GM12801 (cell line): ENCODE measurements around the gene TMEM9.

Source experiments
- TF ChIP-seq, protein P1 (sequence below): IDR thresholded peaks from one replicate; pipeline ENCODE4 v1.5.1; 2011; ENCODE audit warnings: control low read depth; ENCODE audit not compliant: insufficient read length; ENCODE audit errors: extremely low read depth

Gene TMEM9

DNA sequence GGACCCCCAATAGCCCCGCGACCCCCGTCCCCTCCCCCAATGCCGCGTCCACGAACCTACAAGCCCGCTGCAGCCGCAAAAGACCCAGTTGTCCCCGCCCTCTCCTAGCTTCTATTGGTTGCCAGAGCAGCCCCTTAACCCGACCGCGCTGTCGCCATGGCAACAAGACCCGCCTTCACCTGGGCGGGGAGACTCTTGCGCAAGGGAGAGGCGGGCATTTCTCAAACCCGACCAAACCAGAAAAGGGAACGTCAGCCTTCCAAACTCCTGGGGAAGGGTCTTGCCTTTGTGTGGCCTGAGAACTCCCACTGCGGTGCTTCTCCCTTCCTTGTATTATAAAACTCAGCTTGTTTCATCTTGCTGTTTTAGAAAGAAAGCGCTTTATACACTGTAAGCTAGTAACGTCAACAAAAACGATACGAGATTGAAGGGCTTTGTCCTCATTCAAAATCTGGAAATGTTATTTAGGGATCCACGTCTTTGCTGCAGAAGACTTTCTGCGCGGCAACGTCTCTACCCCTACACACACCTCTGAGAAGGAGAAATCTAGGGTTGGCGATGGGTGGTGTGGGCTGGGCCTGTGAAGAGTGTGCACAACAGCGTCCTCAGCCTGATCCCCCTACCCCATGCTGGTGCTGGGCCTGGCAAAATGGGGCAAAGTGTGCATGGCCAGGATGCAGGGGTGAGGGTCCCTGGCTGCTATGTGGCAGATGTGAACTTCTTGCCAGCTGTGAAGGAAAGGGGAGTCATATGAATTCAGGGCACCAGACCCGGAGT lies at the start of gene TMEM9:
Gene TMEM9, minus strand, starts transcription at position 86 of the 777 bp plus-strand sequence. CDS start 551 bp downstream, outside the sequence.
- TF ChIP-seq, protein P1, sequence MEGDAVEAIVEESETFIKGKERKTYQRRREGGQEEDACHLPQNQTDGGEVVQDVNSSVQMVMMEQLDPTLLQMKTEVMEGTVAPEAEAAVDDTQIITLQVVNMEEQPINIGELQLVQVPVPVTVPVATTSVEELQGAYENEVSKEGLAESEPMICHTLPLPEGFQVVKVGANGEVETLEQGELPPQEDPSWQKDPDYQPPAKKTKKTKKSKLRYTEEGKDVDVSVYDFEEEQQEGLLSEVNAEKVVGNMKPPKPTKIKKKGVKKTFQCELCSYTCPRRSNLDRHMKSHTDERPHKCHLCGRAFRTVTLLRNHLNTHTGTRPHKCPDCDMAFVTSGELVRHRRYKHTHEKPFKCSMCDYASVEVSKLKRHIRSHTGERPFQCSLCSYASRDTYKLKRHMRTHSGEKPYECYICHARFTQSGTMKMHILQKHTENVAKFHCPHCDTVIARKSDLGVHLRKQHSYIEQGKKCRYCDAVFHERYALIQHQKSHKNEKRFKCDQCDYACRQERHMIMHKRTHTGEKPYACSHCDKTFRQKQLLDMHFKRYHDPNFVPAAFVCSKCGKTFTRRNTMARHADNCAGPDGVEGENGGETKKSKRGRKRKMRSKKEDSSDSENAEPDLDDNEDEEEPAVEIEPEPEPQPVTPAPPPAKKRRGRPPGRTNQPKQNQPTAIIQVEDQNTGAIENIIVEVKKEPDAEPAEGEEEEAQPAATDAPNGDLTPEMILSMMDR = no peak

DNA sequence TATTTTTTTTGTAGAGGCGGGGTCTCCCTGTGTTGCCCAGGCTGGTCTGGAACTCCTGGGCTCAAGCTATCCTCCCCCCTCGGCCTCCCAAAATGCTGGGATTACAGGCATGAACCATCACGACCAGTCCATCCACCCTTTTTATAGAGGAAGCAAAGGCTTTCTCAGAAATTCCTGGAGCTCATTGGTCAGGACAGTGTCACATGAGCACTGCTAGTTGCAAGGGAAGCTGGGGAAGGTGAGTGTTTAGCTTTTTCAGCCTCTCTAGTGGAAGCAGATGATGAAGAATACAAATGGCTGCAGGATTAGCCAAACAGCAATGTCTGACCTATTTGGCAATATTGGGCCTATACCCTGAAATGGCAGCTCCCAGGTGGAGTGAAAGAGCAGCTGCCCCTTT lies 44.3 kb upstream of the TMEM9 start:
- TF ChIP-seq, protein P1 = no peak

DNA sequence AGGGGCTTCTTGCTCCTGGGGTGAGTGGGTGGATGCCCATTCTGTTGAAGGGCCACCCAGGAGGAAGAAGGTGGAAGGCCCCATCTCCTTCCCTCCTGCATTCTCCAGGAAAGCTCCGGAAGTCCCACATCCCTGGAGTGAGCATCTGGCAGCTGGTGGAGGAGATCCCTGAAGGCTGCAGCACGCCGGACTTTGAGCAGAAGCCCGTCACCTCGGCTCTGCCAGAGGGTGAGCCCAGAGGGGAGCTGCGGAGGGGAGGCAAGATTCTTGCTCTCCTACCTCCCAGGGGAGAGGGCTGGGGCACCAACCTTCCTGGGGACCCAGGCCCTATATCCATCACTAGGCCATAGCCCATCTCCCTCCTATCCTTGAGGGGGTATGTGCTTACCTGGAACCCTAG lies 39.8 kb upstream of the TMEM9 start:
- TF ChIP-seq, protein P1 = no peak

DNA sequence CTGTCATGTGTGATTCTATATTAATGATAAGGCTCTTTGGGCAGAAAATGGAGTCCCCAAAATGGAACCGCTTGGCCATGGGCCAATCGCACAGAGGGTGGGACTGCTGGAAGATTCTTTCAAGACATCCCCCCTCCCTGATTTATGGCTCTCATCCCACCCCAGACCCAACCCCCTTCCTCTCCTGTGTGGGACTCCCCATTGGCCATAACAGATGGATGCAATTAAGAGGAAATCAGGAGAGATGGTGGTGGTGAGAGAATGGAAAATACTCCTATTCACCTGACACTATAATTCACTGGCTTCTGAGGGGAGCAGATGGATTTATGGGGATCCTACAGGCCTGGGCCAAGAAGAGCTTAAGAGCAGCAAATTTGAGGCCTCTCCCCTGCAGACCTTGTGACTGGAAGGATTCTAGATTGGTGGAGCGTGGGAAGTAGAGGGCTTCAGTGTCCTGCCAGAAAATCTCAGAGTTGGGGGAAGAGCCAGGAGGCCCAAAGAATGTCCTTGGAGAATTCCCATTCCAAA lies 38.1 kb upstream of the TMEM9 start:
- TF ChIP-seq, protein P1 = no peak

DNA sequence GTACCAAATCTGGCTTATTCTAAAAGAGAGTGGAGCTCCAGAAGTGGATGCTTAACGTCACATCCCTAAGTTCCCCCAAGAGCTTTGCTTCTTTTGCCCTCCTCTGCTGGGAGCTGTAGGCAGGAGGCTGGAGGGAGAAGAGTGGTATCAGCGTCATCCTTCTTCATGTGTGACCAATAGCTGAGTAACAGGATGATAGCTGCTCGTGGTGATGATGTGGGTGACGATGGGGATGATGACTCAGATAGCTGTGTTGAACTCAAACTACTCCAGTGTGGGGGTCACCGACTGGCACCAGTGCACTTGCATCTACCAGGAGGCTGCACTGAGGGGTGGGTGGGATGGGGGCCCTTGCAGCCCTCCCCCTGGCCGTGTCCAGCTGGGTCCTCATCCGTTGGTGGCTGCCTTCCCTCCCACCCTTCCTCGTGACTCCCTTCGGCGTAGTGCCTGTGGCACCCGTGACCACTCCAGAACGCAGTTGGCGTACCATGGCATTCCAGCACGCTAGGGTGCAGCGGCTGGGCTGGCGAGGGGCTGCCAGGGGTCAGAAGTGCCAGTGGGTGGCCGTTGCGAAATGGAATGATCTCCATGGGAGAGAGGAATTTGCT lies 37.5 kb upstream of the TMEM9 start:
- TF ChIP-seq, protein P1 = no peak

DNA sequence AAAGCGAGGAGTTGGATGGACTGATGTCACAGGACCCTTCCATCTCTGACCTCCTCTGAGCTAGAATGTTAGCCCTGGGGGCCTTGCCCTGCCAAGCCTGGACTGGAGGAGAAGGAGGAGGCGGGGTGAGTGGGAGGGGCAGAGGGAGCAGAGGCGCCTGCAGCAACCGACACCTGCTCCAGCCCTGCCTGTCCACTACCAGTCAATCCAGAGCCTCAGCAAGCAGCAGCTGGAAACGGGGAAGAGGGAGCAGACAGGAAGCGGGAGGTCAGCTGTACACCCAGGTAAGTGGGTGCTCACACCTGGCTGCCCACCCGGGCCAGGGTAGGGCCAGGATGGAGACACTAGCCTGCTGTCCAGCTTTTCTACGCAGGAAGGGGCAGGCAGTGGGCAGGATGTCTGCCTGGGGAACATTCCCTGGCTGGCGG lies 36.4 kb upstream of the TMEM9 start, which contains the start of gene IGFN1:
Gene IGFN1, plus strand, starts transcription at position 201 of the 428 bp plus-strand sequence. CDS start 2,470 bp downstream, outside the sequence.
- TF ChIP-seq, protein P1 = no peak

DNA sequence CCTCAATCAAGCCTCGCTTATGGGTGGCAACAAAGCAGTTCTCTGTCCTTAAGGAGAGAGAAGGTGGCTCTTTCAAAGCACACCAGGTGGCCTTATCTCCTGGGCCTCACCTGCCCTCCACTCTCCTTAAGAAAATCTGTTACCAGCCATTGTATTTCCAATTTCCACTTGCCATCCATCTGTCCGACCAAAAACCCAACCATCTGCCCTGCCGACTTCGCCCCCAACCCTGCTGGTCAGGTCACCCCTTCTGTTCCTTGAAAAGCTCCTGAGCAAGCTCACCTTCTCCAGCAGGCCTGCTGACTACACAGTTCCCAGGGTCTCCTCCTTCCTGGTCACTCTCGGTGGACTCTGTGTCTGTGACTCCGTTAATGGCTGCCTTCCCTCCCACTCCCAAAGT lies 35.7 kb upstream of the TMEM9 start:
- TF ChIP-seq, protein P1 = no peak
